Placental pericyte (primary cell): ENCODE measurements around the gene TBC1D10A. TPM values are rescaled to one million over a fixed set of nuclear protein-coding genes. Genes with fewer than 3 reads are reported as not detected.

Experiments used
- total RNA-seq: library from RNA; depleted of rRNA; stranded (reverse); fragments of >200 nt; gene quantifications from 2 replicates; pipeline ENCODE4 v1.2.3, GENCODE V29; 2012

TBC1D10A gene, protein sequence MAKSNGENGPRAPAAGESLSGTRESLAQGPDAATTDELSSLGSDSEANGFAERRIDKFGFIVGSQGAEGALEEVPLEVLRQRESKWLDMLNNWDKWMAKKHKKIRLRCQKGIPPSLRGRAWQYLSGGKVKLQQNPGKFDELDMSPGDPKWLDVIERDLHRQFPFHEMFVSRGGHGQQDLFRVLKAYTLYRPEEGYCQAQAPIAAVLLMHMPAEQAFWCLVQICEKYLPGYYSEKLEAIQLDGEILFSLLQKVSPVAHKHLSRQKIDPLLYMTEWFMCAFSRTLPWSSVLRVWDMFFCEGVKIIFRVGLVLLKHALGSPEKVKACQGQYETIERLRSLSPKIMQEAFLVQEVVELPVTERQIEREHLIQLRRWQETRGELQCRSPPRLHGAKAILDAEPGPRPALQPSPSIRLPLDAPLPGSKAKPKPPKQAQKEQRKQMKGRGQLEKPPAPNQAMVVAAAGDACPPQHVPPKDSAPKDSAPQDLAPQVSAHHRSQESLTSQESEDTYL
- 28.1 and 30.0 TPM in 2 replicates for total RNA-seq

GRCh38 chr22:30326706-30327362 is at the start of gene TBC1D10A:
TSS of gene TBC1D10A (minus strand) at chr22:30326941. CDS start at chr22:30326881, 60 bp downstream.

DNA sequence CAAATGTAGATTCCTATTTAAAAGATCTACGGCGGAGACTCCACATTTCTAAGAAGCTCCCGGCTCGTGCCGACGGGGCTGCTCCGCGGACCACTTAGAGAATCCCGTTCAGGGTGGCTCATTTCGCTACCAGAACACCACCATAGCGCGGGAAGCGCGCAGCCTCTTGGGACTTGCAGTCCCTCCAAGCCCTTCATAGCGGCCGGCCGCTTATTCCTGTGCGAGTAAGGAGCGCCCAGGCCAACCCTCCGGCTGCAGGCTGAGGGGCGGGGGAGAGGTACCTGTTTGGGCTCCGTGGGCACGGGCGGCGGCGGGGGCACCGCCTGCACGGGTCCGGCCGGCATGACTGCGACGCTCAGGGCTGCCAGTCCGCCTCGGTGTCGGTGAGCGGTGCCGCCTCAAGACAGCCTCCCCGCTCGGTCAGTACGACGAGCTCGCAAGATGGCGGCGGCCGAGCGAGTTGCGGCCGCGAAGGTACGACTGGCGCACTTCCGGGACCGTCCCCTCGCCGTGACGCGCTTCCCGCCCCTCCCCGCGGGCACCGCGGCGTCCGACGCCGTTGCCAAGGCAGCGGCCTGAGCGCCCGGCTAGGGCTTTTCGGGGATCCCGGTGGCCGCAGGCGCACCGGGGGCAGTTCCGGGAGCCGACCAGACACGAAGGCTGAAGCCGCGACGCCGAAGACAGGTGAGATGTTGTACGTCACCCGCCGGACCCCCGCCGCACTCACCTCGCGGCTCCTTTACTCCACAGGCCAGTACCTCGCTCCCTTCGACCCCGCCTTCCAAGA is 29.9 kb upstream of the TBC1D10A start, which contains the start of the genes CCDC157 and SF3A1:
TSS of gene CCDC157 (plus strand) at position 559 of the 787 bp plus-strand sequence. CDS start 8,994 bp downstream, outside the sequence.
TSS of gene SF3A1 (minus strand) at position 446 of the 787 bp plus-strand sequence. CDS start at position 344, 102 bp downstream.

GRCh38 chr22:30289141-30289979 is 37.4 kb downstream of the TBC1D10A start, which contains the start of gene CASTOR1:
TSS of gene CASTOR1 (minus strand) at chr22:30289505. CDS start at chr22:30289497, 8 bp downstream.

GRCh38 chr22:30266445-30267381 is 60.0 kb downstream of the TBC1D10A start, which contains the start of gene OSM:
TSS of gene OSM (minus strand) at chr22:30266851. CDS start at chr22:30266799, 52 bp downstream.

GRCh38 chr22:30245985-30246813 is 80.5 kb downstream of the TBC1D10A start, which contains the start of gene LIF:
TSS of gene LIF (minus strand) at chr22:30246759. CDS start at chr22:30246695, 64 bp downstream.

Other genes with a start within 250 kb of the TBC1D10A start
- gene HORMAD2, start 246.5 kb downstream of the TBC1D10A start, total RNA-seq = not detected in 2 replicates
- 82.9 and 109 TPM in 2 replicates for gene LIF, start 80.2 kb downstream of the TBC1D10A start, total RNA-seq
- gene OSM, start 60.1 kb downstream of the TBC1D10A start, total RNA-seq = not detected in 2 replicates
- 4.7 and 6.1 TPM in 2 replicates for gene CASTOR1, start 37.4 kb downstream of the TBC1D10A start, total RNA-seq
- gene SF3A1, start 30.0 kb upstream of the TBC1D10A start, total RNA-seq = 41.1 and 54.8 TPM in 2 replicates
- gene CCDC157, start 30.1 kb upstream of the TBC1D10A start, total RNA-seq = 2.4 TPM in 2 replicates
- gene RNF215, start 60.5 kb upstream of the TBC1D10A start, total RNA-seq = 21.5 and 32.8 TPM in 2 replicates
- gene SEC14L2, start 70.1 kb upstream of the TBC1D10A start, total RNA-seq = 9.8 and 28.8 TPM in 2 replicates
- 29.6 and 35.0 TPM in 2 replicates for gene MTFP1, start 98.8 kb upstream of the TBC1D10A start, total RNA-seq
- gene SEC14L3, start 145.1 kb upstream of the TBC1D10A start, total RNA-seq = not detected in 2 replicates
- gene SEC14L4, start 178.8 kb upstream of the TBC1D10A start, total RNA-seq = under 0.01 TPM in 1 of 2 replicates, not detected in the other
- not detected in 2 replicates for gene SEC14L6, start 219.8 kb upstream of the TBC1D10A start, total RNA-seq
- gene GAL3ST1, start 247.7 kb upstream of the TBC1D10A start, total RNA-seq = not detected in 2 replicates